GM18520 (cell line): ENCODE results near the gene CALHM5.

ENCODE experiments used
- ATAC-seq: cut with Tn5 transposase; IDR thresholded peaks from one replicate; pipeline ENCODE4 v1.9.1; 2021; ENCODE audit not compliant: unreplicated experiment

CALHM5 gene

GRCh38 chr6:116507324-116507723 lies 4.1 kb upstream of the CALHM5 start:
- ATAC-seq, result no peak

DNA sequence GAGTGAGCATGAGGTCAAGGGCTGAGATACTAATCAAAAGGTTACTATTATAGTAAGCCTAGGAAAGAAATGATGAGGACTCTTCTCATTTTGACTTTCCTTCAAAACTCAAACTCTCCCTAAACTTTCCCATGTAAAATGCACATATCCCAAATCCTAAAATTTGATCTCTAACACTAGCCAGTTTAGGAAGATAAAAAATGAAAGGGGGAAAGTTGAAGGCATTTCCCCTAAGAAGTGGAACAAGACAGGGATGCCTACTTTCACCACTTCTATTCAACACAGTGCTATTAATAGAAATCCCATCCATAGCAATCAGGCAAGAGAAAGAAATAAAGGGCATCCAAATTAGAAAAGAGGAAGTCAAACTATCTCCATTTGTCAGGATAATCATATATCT lies 2.9 kb upstream of the CALHM5 start:
- no peak for ATAC-seq

GRCh38 chr6:116512111-116512559 lies 696 bp downstream of the CALHM5 start:
- ATAC-seq, result no peak

GRCh38 chr6:116512734-116513133 lies 1.3 kb downstream of the CALHM5 start:
- no peak for ATAC-seq

- no peak for ATAC-seq
Observed at GRCh38 chr6:116513224-116513875, 1.9 kb downstream of the CALHM5 start.

DNA sequence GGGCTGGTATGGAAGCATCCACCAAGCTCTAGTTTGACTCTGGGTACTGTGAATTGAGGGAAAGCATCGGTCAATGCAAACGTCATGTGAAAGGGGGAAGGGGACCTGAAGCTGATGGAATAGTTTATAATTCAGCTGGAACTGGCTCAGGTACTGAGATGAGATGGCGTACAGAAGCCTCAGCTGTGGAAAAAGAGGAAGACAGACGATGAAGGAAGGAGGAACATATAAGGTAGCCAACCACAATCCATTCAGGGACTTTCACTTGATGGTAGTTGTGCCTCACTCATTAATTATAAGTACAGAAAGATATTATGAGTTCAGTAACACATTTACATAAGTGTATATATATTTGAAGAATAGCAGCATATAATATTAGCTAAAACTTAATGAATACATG lies 2.7 kb downstream of the CALHM5 start:
- no peak for ATAC-seq

GRCh38 chr6:116515141-116515540 lies 3.7 kb downstream of the CALHM5 start:
- no peak for ATAC-seq

- no peak for ATAC-seq
Observed at GRCh38 chr6:116518621-116519368, 7.4 kb downstream of the CALHM5 start.

DNA sequence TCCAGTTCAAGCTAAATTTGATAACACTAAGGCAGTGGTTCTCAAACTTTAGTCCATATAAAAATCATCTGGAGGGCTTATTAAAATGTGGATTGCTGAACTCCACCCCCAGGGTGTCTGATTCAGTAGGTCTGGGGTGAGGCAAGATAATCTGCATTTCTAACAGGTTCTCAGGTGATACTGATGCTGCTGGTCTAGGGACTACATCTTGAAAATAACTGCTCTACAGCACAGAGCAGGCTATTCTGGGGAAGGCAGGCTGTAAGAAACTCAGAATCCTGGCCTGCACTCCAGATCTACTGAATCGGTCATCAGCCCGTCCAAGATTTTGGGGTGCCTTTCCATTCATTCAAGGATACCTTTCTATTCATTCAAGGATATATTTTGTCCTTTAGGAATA lies 11.5 kb downstream of the CALHM5 start:
- ATAC-seq, result no peak

DNA sequence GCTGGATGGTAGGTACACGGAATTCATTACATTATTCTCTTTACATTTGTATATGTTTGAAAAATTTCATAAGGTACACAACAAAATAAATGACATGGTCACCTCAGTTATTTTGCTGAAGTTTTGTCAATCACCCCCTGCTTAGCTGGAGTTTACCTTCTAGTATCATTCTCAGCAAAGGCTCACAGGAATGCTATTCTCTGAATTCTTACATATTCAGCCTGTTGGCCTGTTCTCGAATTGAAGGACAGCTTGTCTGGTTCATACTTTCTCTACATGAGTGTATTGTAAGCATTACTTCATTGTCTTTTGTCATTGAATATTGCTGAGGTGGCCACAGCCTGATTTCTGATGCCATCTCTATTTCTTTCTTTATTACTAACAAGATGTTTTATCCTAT lies 12.8 kb downstream of the CALHM5 start:
- ATAC-seq, result no peak

DNA sequence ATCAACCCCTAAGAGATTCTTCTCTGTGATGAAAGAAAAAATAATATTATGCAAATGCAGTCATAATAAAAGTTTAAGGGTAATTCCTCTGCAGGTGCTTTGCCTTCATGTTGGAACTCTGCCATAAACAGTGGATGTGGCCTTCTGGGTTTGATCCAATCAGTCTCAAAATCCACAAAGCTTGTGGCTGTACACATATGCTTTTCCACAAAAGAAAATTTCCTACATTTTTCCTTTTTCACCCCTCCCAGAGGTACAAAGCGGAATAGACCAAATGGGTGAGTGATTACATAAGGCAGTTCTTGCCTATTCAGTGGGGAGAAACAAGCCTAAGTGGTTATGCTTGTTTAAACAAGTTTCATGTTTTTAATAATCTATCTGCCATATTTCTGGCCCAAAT lies 16.7 kb downstream of the CALHM5 start:
- no peak for ATAC-seq

GRCh38 chr6:116528780-116529179 lies 17.3 kb downstream of the CALHM5 start:
- no peak for ATAC-seq

GRCh38 chr6:116529466-116530290 lies 18.2 kb downstream of the CALHM5 start:
- no peak for ATAC-seq

DNA sequence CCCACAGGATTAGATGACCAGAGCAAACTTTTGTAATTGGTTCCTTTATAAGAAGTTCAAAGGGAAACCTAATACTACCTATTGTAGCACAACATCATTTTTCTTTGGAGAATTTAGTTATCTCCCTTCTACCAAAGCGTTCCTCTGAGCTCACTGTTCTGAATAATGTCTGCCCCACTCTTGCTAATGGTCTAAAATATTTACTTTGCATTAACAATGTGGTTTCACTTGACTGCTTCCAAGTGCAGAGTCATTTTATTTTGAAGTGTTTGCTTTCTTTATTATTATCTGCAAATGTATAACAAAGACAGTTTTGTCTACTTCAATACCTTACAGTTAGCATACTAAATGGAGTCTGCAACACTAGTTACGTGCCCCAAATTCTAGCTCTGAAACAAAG lies 19.0 kb downstream of the CALHM5 start:
- no peak for ATAC-seq

DNA sequence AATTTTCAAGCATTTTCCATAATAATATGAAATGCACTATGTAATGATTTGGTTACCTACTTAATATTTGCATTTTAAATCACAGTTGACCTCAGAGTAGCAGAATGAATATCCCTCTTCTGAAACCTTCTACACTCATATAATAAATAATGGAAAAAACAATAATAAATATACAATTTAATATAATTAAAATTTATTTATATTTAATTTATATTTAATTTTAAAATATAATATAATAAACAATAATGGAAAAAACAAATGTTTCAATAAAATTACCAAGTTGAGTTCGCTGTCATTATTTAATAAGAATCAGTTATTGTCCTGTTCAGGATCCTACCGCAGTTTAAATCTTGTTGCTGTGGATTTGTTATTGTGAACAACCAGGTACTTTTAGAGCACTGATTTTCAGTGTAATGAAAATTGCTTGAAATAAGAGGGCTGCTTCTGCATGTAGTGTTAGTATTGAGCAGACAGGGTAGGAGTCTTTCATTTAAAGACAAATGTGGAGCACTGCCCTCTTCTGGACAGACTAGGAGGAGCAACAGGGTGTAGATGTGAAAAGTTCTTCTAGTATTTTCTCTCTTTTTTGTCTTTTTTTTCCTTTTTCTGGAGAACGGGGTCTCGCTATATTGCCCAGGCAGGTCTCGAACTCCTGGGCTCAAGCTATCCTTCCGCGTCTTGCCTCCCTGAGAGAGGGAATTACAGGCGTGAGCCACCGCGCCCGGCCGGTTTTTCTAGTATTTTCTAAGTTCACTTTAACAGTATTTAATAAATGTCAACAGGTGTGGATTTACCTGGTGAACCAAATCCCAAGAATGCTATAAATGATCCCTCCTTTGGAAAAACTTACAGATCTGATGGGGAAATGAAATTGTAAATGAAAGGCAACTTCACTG lies 20.5 kb downstream of the CALHM5 start:
- ATAC-seq, result peak; percentile 85

GRCh38 chr6:116533233-116533957 lies 22.0 kb downstream of the CALHM5 start:
- ATAC-seq, result no peak

- no peak for ATAC-seq
Observed at GRCh38 chr6:116535109-116535508, 23.7 kb downstream of the CALHM5 start.

GRCh38 chr6:116536216-116536621 lies 24.8 kb downstream of the CALHM5 start:
- no peak for ATAC-seq

GRCh38 chr6:116542426-116542825 lies 31.0 kb downstream of the CALHM5 start:
- ATAC-seq, result no peak

- no peak for ATAC-seq
Observed at GRCh38 chr6:116543149-116543548, 31.7 kb downstream of the CALHM5 start.
